ENCODE data around the gene ASB18.

DNA sequence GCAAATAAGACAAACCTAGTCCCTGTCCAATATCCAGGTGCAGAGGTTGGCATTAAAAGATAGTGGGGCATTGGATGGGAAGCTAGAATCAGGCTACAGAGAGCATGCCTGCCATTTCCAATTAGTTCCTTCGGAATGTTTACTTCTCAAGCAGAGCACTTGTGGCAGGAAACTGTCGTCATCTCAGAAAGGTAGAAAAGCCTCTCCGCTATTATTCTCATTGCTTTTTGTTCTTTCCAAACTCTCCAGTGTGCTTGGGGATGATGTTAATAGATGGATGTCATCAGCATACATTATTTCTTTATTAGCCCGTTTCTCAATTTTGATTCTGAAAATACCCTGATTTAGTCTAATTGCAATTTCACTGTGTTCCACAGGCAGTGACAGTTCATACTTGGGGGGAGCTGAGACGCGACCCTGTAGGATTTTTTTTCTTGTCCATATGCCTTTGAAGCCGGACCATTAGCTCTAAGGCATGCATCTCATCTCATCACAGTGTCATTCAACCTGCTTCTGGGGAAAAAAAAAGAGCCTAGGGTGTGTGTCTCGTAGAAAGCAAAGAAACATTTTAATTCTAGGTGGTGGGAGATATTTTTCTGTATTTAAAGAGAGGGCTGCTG lies 7.7 kb downstream of the ASB18 start:
- no peak for TF ChIP-seq POLR2A (IDR thresholded peaks at IDR 0.05)
- TF ChIP-seq, protein P1, sequence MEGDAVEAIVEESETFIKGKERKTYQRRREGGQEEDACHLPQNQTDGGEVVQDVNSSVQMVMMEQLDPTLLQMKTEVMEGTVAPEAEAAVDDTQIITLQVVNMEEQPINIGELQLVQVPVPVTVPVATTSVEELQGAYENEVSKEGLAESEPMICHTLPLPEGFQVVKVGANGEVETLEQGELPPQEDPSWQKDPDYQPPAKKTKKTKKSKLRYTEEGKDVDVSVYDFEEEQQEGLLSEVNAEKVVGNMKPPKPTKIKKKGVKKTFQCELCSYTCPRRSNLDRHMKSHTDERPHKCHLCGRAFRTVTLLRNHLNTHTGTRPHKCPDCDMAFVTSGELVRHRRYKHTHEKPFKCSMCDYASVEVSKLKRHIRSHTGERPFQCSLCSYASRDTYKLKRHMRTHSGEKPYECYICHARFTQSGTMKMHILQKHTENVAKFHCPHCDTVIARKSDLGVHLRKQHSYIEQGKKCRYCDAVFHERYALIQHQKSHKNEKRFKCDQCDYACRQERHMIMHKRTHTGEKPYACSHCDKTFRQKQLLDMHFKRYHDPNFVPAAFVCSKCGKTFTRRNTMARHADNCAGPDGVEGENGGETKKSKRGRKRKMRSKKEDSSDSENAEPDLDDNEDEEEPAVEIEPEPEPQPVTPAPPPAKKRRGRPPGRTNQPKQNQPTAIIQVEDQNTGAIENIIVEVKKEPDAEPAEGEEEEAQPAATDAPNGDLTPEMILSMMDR (IDR thresholded peaks at IDR 0.05), result no peak

All from Peyer's patch (tissue), 4 donors.